Limb (tissue), 2 donors: ENCODE measurements around the gene DEFB115.
"Not testable (repeated sequence)": the region's sequence is repeated elsewhere in the genome, so short reads cannot be mapped to it uniquely, and the experiment has no call there.

Experiments used
- DNase-seq, 2 donors: peaks; one replicate each; pipeline ENCODE4 v3.0.0-alpha.2; 2016; ENCODE audit errors: extremely low spot score in 2 of 2

Gene DEFB115

GRCh38 chr20:31257364-31257763, at the start of gene DEFB115:
Gene DEFB115 (plus strand): TSS chr20:31257664. CDS start chr20:31257664, 0 bp downstream.
- DNase-seq: no peak

- DNase-seq: no peak
Measured at GRCh38 chr20:31236953-31237352, 20.5 kb upstream of the DEFB115 start.

- DNase-seq: no peak
Measured at GRCh38 chr20:31237763-31238162, 19.7 kb upstream of the DEFB115 start.

GRCh38 chr20:31239139-31239538, 18.3 kb upstream of the DEFB115 start:
- no peak for DNase-seq

- DNase-seq: no peak
Measured at GRCh38 chr20:31256959-31257358, 505 bp upstream of the DEFB115 start.

GRCh38 chr20:31260326-31260932, 3.0 kb downstream of the DEFB115 start:
- DNase-seq: no peak

GRCh38 chr20:31274441-31274840, 17.0 kb downstream of the DEFB115 start:
- no peak for DNase-seq

GRCh38 chr20:31278178-31278577, 20.7 kb downstream of the DEFB115 start:
- no peak for DNase-seq

- not testable (repeated sequence) for DNase-seq
Measured at GRCh38 chr20:31284964-31285363, 27.5 kb downstream of the DEFB115 start.

GRCh38 chr20:31308535-31309162, 51.2 kb downstream of the DEFB115 start, which contains the start of gene DEFB116:
Gene DEFB116 (minus strand): TSS chr20:31308585. CDS start chr20:31308585, 0 bp downstream.
- DNase-seq: no peak
